Bone marrow (tissue), 2 donors: ENCODE data around the gene PLPPR4.
"Not testable (repeated sequence)": the region's sequence is repeated elsewhere in the genome, so short reads cannot be mapped to it uniquely, and the experiment has no call there.

Experiments used
- DNase-seq, 2 donors: peaks; one replicate each; lab custom pipeline; 2025; lab: John Stamatoyannopoulos, UW

The PLPPR4 gene

GRCh38 chr1:99264201-99265021 lies at the start of gene PLPPR4:
Gene PLPPR4 (plus strand): TSS chr1:99264492. CDS start chr1:99264594, 102 bp downstream.
- no peak for DNase-seq

- DNase-seq: no peak
Measured at GRCh38 chr1:99216956-99217355, 47.3 kb upstream of the PLPPR4 start.

GRCh38 chr1:99217599-99217998 lies 46.7 kb upstream of the PLPPR4 start:
- no peak for DNase-seq

GRCh38 chr1:99218572-99218971 lies 45.7 kb upstream of the PLPPR4 start:
- DNase-seq: no peak

GRCh38 chr1:99218999-99219398 lies 45.3 kb upstream of the PLPPR4 start:
- DNase-seq: no peak

GRCh38 chr1:99227056-99227897 lies 37.0 kb upstream of the PLPPR4 start:
- no peak for DNase-seq

- DNase-seq: no peak
Measured at GRCh38 chr1:99228153-99228552, 36.1 kb upstream of the PLPPR4 start.

GRCh38 chr1:99229122-99229521 lies 35.2 kb upstream of the PLPPR4 start:
- DNase-seq: no peak

- no peak for DNase-seq
Measured at GRCh38 chr1:99230695-99231094, 33.6 kb upstream of the PLPPR4 start.

GRCh38 chr1:99232172-99232571 lies 32.1 kb upstream of the PLPPR4 start:
- no peak for DNase-seq

- no peak for DNase-seq
Measured at GRCh38 chr1:99233446-99233845, 30.8 kb upstream of the PLPPR4 start.

- no peak for DNase-seq
Measured at GRCh38 chr1:99236756-99237155, 27.5 kb upstream of the PLPPR4 start.

GRCh38 chr1:99239690-99240089 lies 24.6 kb upstream of the PLPPR4 start:
- DNase-seq: no peak

- DNase-seq: no peak
Measured at GRCh38 chr1:99240621-99241020, 23.7 kb upstream of the PLPPR4 start.

GRCh38 chr1:99246152-99246551 lies 18.1 kb upstream of the PLPPR4 start:
- no peak for DNase-seq

- DNase-seq: no peak
Measured at GRCh38 chr1:99247199-99247598, 17.1 kb upstream of the PLPPR4 start.

- DNase-seq: no peak
Measured at GRCh38 chr1:99250728-99251127, 13.6 kb upstream of the PLPPR4 start.

- no peak for DNase-seq
Measured at GRCh38 chr1:99251308-99251707, 13.0 kb upstream of the PLPPR4 start.

- DNase-seq: no peak
Measured at GRCh38 chr1:99252630-99253029, 11.7 kb upstream of the PLPPR4 start.

- not testable (repeated sequence) for DNase-seq
Measured at GRCh38 chr1:99260402-99260801, 3.9 kb upstream of the PLPPR4 start.

- no peak for DNase-seq
Measured at GRCh38 chr1:99265124-99265523, 832 bp downstream of the PLPPR4 start.

GRCh38 chr1:99266726-99267125 lies 2.4 kb downstream of the PLPPR4 start:
- DNase-seq: no peak

- no peak for DNase-seq
Measured at GRCh38 chr1:99268021-99268420, 3.7 kb downstream of the PLPPR4 start.
